Astrocyte (in vitro differentiated cells and primary cell): Measurements from ENCODE around the gene CACNA2D4. TPM values are rescaled to one million over a fixed set of nuclear protein-coding genes. Genes with fewer than 3 reads are reported as not detected.

Source experiments
- DNase-seq: peaks from one replicate; pipeline ENCODE4 v3.0.0-alpha.2; 2010; ENCODE audit warnings: low read depth
- FAIRE-seq: peaks from 2 replicates; lab custom pipeline; 2011; peaks lifted over from hg19 to GRCh38; lab: Jason Lieb, UNC
- H2AFZ ChIP-seq: 2 replicates; pipeline ENCODE4 v1.6.0; 2012; ENCODE audit warnings: low read depth, low read length, inconsistent platforms
- H3K27ac ChIP-seq: 2 replicates; pipeline ENCODE4 v1.5.1; 2011; ENCODE audit warnings: low read depth, low read length, inconsistent platforms
- H3K27me3 ChIP-seq: 2 replicates; pipeline ENCODE4 v1.6.0; 2011; ENCODE audit warnings: low read length, inconsistent platforms; ENCODE audit not compliant: insufficient read depth
- H3K36me3 ChIP-seq: 2 replicates; pipeline ENCODE4 v1.5.1; 2011; ENCODE audit warnings: low read length, inconsistent platforms; ENCODE audit not compliant: insufficient read depth
- H3K4me1 ChIP-seq: 2 replicates; pipeline ENCODE4 v1.5.1; 2011; ENCODE audit warnings: low read length, inconsistent platforms; ENCODE audit not compliant: insufficient read depth
- H3K4me2 ChIP-seq: 2 replicates; pipeline ENCODE4 v1.6.0; 2012; ENCODE audit warnings: low read length, inconsistent platforms
- H3K4me3 ChIP-seq: 2 replicates; pipeline ENCODE4 v1.5.1; 2011; ENCODE audit warnings: low read depth, mild to moderate bottlenecking, low read length, inconsistent platforms; ENCODE audit not compliant: insufficient read depth
- H3K79me2 ChIP-seq: 2 replicates; pipeline ENCODE4 v1.6.0; 2012; ENCODE audit warnings: mild to moderate bottlenecking, low read length, inconsistent platforms; ENCODE audit not compliant: insufficient read depth
- H3K9ac ChIP-seq: 2 replicates; pipeline ENCODE4 v1.6.0; 2012; ENCODE audit warnings: mild to moderate bottlenecking, low read length, inconsistent platforms
- H3K9me3 ChIP-seq: 2 replicates; pipeline ENCODE4 v1.5.1; 2012; ENCODE audit warnings: low read depth, mild to moderate bottlenecking, low read length, inconsistent platforms; ENCODE audit not compliant: insufficient read depth
- H4K20me1 ChIP-seq: 2 replicates; pipeline ENCODE4 v1.6.0; 2012; ENCODE audit warnings: low read length, inconsistent platforms; ENCODE audit not compliant: insufficient read depth
- H3K27ac Mint-ChIP-seq: one replicate; pipeline ENCODE4 v1.8.0; 2021; ENCODE audit warnings: mild to moderate bottlenecking, mixed read lengths; ENCODE audit not compliant: unreplicated experiment
- H3K27me3 Mint-ChIP-seq: one replicate; pipeline ENCODE4 v1.8.0; 2021; ENCODE audit warnings: low read depth, mixed read lengths; ENCODE audit not compliant: unreplicated experiment
- H3K36me3 Mint-ChIP-seq: one replicate; pipeline ENCODE4 v1.8.0; 2021; ENCODE audit warnings: low read depth, mixed read lengths; ENCODE audit not compliant: unreplicated experiment
- H3K4me1 Mint-ChIP-seq: one replicate; pipeline ENCODE4 v1.8.0; 2021; ENCODE audit warnings: low read depth, mixed read lengths; ENCODE audit not compliant: unreplicated experiment
- H3K4me3 Mint-ChIP-seq: one replicate; pipeline ENCODE4 v1.8.0; 2021; ENCODE audit warnings: mild to moderate bottlenecking, moderate library complexity, mixed read lengths; ENCODE audit not compliant: unreplicated experiment
- H3K9me3 Mint-ChIP-seq: one replicate; pipeline ENCODE4 v1.8.0; 2021; ENCODE audit warnings: mild to moderate bottlenecking, mixed read lengths; ENCODE audit not compliant: unreplicated experiment
- CTCF ChIP-seq: IDR thresholded peaks from 2 replicates; pipeline ENCODE4 v1.5.1; 2011; ENCODE audit warnings: low read depth, mild to moderate bottlenecking, inconsistent platforms, low read length, moderate library complexity; ENCODE audit not compliant: insufficient read depth
- EZH2 ChIP-seq: IDR thresholded peaks from 2 replicates; pipeline ENCODE4 v1.6.1; 2012; ENCODE audit warnings: mild to moderate bottlenecking, low read length, inconsistent platforms; ENCODE audit not compliant: insufficient read depth
- total RNA-seq: library from RNA; stranded (reverse); gene quantifications from 2 replicates; pipeline ENCODE4 v1.2.1, GENCODE V29; 2021

Gene CACNA2D4
- total RNA-seq, 1 donor from 2014 or later: 0.09 TPM

DNA sequence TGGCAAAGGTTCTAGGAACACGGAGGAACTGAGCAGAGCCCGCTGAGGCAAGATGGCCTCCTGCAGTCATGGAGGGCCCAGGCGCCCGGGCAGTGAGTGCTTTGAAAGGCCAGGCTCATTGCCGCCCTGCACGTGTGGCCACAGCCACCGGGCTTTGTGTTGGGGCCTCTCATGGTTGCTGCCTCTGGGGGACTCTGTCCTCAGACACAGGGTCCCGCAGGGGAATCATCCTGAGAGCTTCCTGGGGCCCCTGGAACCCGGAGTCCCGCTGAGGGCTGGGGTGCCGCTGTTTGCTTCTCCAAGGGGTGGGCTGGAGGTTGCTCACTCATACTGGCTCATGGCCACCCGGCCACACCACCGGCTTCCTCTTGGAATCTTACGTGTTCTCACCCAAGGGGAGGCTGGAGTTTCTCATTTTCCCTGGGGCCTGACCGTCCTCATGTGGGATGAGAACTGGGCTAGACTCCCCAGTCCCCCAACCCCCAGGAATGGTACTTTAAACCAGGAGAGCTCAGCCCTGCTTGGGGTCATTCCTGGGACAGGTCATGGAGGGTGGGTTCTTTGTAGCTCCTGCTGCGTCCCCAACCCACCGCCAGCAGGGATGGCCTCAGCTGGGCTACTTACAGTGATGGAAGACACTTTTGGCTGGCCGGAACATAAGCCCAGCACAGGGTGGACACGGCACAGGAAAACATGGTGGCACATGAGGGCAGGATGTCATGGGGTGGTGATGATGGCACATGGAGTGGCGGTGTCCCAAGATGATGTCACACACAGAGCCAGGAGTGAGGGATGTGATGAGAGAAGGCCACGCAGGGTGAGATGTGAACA lies 119.2 kb downstream of the CACNA2D4 start:
- no peak overlapping the region for H3K27ac Mint-ChIP-seq
- H3K27me3 ChIP-seq: no peaks in the 10 kb centered on the region
- no peak overlapping the region for H3K4me3 Mint-ChIP-seq

DNA sequence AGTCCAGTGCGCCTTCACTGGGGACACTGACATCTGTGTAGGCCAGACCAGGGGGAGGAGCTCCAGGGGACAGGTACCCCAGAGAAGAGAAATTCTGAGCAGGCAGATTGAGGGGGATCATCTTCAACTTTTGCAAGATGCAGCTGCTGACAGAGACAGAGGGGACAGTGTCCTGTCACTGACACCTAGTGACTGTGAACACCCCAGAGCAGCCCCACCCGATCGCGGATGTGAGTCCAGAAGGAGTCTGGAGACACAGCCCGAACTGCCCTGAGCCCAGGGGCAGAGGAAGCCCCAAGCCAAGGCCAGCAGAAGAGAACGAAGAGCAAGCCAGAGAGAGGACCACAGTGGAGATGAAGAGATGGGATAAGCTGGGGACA lies 119.8 kb downstream of the CACNA2D4 start:
- DNase-seq: no peak
- FAIRE-seq: no peak
- no peak overlapping the region for H3K27ac Mint-ChIP-seq

More for the DNA sequence above, 119.2 kb downstream of the CACNA2D4 start:
- FAIRE-seq: no peak
- TF ChIP-seq CTCF (no peak), EZH2 (no peak)
- Mint-ChIP-seq H3K36me3 (no peaks in the 10 kb centered on the region), H3K4me1 (no peaks in the 10 kb centered on the region), H3K9me3 (peaks cover 2% of the 10 kb centered on the region), H3K27me3 (peaks cover 5% of the 10 kb centered on the region)
- Histone ChIP-seq H3K79me2 (no peaks in the 10 kb centered on the region), H3K4me1 (peaks cover 9% of the 10 kb centered on the region), H3K27ac (no peak overlapping the region), H2AFZ (no peak overlapping the region), H3K9ac (no peak overlapping the region), H3K4me2 (no peak overlapping the region), H3K36me3 (no peaks in the 10 kb centered on the region), H4K20me1 (no peaks in the 10 kb centered on the region), H3K4me3 (no peak overlapping the region), H3K9me3 (no peaks in the 10 kb centered on the region)
- no peak for DNase-seq

More for the DNA sequence above, 119.8 kb downstream of the CACNA2D4 start:
- Mint-ChIP-seq H3K9me3 (peaks cover 2% of the 10 kb centered on the region), H3K4me3 (no peak overlapping the region), H3K36me3 (peaks cover 2% of the 10 kb centered on the region), H3K4me1 (no peaks in the 10 kb centered on the region), H3K27me3 (peaks cover 5% of the 10 kb centered on the region)
- Histone ChIP-seq H3K27ac (no peak overlapping the region), H3K27me3 (no peaks in the 10 kb centered on the region), H3K4me1 (peaks cover 9% of the 10 kb centered on the region), H2AFZ (no peak overlapping the region), H3K4me3 (no peak overlapping the region), H4K20me1 (no peaks in the 10 kb centered on the region), H3K4me2 (no peak overlapping the region), H3K36me3 (no peaks in the 10 kb centered on the region), H3K9me3 (no peaks in the 10 kb centered on the region), H3K79me2 (no peaks in the 10 kb centered on the region), H3K9ac (no peak overlapping the region)
- TF ChIP-seq CTCF: no peak
- no peak for TF ChIP-seq EZH2
